SU-DHL-6 (cell line): ENCODE measurements around the gene MAGEL2.

ENCODE experiments used
- EZH2phosphoT487 ChIP-seq: fragments of 200-600 bp; sonication (generic), shearing (Covaris generic); conservative IDR thresholded peaks from 2 replicates; pipeline ENCODE4 v1.6.1; 2018; ENCODE audit warnings: mild to moderate bottlenecking, antibody characterized with exemption, low read length, moderate library complexity, mixed read lengths
- TF ChIP-seq, protein P1 (sequence below): fragments of 200-600 bp; sonication (generic); IDR thresholded peaks from one replicate; pipeline ENCODE4 v1.5.1; 2017; ENCODE audit warnings: antibody characterized with exemption, mild to moderate bottlenecking, low read length, moderate library complexity; ENCODE audit not compliant: insufficient read depth, poor library complexity, severe bottlenecking

DNA sequence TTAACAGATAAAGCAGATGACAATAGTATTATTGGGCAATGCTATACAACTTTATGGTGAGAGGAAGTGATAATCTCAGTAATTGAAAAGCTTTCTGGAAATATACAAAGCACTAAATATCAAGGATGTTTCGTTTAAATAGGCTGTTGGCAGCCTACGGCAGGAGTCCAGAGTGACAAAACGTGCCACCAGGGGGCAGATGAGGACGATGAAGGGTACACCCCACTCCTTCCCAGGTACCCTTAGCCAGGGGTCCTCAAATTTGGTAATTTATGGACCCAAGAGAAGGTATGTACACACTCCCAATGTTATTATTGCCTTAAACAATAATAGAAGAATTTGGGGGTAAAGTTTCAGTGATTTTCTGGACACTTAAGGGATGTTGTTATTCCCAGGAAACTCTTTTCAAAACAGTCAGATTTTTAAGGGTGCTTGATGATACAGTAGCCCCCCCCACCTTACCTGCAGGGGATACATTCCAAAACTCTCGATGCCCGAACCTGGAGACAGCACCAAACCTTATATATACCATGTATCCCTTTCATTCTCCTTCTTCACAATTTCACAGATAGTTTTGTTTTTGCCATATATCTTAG is 1.4 kb upstream of the MAGEL2 start:
- TF ChIP-seq, protein P1, sequence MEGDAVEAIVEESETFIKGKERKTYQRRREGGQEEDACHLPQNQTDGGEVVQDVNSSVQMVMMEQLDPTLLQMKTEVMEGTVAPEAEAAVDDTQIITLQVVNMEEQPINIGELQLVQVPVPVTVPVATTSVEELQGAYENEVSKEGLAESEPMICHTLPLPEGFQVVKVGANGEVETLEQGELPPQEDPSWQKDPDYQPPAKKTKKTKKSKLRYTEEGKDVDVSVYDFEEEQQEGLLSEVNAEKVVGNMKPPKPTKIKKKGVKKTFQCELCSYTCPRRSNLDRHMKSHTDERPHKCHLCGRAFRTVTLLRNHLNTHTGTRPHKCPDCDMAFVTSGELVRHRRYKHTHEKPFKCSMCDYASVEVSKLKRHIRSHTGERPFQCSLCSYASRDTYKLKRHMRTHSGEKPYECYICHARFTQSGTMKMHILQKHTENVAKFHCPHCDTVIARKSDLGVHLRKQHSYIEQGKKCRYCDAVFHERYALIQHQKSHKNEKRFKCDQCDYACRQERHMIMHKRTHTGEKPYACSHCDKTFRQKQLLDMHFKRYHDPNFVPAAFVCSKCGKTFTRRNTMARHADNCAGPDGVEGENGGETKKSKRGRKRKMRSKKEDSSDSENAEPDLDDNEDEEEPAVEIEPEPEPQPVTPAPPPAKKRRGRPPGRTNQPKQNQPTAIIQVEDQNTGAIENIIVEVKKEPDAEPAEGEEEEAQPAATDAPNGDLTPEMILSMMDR: no peak
- no peak for TF ChIP-seq EZH2phosphoT487
